Right renal cortex interstitium (tissue), 3 donors: ENCODE data around the gene INSYN2B. TPM values are rescaled to one million over a fixed set of nuclear protein-coding genes. Genes with fewer than 3 reads are reported as not detected.

Experiments
- DNase-seq, 3 donors: peaks; one replicate each; pipeline ENCODE4 v3.0.0-alpha.2; 2013; ENCODE audit warnings: low read depth in 3 of 3, low spot score in 2 of 3
- polyA plus RNA-seq, 3 donors: library from polyadenylated mRNA; unstranded; fragments of 120-200 nt; gene quantifications; one replicate each; pipeline ENCODE4 v1.2.1, GENCODE V29; 2013; ENCODE audit not compliant: insufficient read length in 3 of 3

Gene INSYN2B
- polyA plus RNA-seq: 1 to 10 TPM; 1.8 to 3.0 (median 2.0) TPM

GRCh38 chr5:169980418-169981053 lies at the start of gene INSYN2B:
INSYN2B (minus strand) TSS chr5:169980495; CDS start chr5:169883898, 96,597 bp downstream.
- DNase-seq: peak; percentile 82 to 88 (median 87)

GRCh38 chr5:170028124-170028523 lies 47.8 kb upstream of the INSYN2B start:
- no peak for DNase-seq

DNA sequence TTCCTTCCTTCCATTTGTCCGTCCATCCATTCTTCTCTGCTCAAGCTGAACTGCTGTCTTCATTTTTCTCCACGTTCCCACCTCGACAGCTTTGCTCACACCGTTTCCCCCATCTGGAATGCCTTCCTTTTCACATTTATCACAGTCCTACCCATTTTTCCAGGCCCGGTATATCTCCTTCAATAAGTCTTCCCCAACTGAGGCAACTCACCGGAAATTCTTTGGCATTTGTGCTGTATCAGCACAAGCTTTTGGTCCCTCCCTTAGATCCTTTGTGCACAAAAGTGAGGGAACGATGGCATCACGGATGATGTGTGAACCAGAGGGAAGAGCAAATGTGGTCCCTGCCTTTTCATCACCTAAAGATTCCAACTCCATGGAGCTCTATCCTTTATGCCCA lies 45.6 kb upstream of the INSYN2B start:
- DNase-seq: no peak

DNA sequence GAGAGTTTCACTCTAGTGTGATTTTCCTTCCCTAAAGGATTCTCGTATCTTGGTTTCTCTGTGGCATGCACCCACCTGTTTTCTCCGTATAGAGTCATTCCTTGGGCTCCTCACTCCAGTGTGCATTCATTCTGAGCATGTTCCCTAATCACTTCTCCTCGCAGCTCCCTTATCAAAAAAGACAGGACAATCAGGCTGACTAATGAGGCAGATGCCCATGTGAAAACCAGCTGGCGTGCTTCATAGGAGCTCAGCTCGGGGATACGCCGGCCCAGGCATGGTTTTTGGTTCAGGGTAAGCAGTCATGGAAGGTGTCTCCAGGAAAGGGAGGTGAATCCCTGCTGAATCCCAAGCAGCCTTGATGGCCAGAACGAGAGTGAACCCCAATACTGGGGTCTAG lies 41.2 kb upstream of the INSYN2B start:
- DNase-seq: no peak

GRCh38 chr5:170020423-170020822 lies 40.1 kb upstream of the INSYN2B start:
- no peak for DNase-seq

DNA sequence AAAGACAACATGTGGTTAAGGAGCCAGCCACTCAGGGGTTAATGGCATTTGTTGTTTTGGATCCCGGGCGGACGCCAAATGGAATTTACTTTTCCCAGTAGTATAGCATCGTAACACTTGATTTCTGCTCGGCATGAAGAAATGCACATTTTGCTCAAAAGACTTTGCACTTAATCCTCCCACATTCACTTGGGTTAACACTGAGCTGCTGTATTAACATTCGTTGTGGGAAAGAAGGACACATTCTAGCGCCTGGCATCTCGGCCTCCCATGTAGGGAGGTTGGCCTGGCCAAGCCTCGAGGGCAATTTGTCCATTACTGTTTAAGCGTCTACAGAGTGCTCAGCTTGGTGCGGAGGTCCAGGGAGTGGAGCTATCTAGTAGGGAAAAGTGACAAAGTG lies 32.3 kb upstream of the INSYN2B start:
- no peak for DNase-seq

GRCh38 chr5:170011751-170012150 lies 31.5 kb upstream of the INSYN2B start:
- DNase-seq: no peak

DNA sequence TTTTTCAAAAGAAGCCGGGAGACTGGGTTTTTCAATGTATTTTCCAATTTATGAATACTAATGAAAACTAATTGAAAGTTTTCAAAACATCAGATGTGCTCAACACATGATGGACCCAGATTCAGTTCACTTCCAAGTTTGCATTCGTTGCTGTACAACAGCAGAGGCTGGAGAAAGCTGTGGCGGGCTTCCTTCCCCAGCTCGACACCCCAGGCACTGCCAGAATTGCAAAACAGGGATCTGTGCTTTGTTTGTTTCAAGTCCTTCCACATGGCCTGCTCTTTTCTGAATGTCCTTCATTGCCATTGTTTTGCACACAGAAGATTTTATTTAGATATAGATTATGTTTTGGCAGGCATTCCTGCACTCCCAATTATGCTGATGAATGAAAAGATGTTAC lies 30.3 kb upstream of the INSYN2B start:
- DNase-seq: no peak

- DNase-seq: no peak
These were observed 28.1 kb upstream of the INSYN2B start for GRCh38 chr5:170008376-170008775.

GRCh38 chr5:170006021-170006420 lies 25.7 kb upstream of the INSYN2B start:
- peak in 1 of 3 donors; percentile 30 for DNase-seq

DNA sequence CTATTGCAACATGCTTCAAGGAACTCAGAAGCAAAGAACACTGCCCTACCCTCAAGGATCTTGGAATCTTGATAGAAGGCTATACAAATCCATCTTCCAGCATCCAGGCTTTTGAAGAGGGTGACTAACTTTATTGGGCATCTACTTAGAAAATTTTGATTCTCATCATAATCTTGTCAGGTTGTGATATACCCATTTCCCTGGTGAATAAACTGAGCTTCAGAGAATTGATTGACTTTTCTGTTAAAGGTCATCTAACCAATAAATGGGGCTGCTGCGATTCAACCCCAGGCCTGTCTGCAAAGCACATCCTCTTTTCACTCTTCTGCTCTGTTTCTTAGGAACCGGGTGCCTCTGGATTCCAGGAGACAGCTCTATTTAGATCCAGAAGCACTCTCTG lies 19.9 kb upstream of the INSYN2B start:
- DNase-seq: no peak

DNA sequence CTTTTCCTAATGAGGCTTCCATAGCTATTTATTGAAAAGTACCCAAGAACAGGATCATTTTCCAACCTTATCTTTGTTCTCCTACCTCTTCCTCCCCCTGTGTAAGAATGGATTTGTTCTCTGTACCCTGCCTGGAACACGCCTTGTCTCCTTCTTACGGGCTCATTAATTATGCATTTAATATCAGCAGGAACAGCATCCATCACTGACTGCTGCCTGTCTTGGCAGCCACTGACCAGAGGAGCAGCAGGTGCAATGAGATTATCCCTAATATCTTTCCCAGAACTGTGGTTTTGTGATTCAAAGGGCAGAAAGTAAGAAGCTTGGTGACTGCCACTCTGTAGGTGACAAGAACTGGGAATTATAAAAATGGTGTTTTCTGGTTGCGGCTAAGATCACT lies 19.3 kb upstream of the INSYN2B start:
- no peak for DNase-seq

GRCh38 chr5:169997798-169998197 lies 17.5 kb upstream of the INSYN2B start:
- DNase-seq: no peak

- no peak for DNase-seq
These were observed 13.1 kb upstream of the INSYN2B start for GRCh38 chr5:169993485-169993790.

DNA sequence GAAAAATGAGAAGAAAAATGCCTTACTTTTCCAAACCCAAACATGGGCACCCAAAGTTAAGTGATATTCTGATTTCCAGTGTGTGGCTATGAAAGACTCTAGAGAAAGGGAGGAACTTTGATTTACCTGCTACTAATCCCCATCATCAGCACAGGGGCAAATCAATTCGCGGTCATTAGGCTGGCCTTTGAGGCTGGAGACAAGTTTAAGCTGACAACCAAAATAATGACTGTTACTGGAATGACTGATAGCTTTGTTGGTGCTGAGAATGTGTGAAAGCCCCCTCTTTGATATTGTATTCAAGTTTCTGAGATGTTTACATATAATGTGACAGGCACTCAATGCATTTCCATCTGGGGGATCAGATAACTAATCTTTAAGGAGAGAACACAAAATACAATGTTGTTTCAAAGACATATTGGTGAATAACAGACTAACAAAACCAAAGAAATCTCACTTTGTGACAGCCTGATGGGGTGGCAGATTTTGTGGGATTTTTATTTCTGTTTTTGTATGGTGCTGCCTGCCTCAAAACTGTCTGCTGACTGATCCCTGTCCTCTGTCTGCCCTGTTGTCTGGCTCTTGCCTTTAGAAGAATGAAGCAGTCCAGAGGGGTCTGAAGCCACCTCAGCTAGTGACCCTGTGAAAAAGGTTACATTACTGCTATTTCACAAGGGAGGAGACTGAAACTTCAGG lies 12.6 kb upstream of the INSYN2B start:
- no peak for DNase-seq

GRCh38 chr5:169991115-169991869 lies 11.0 kb upstream of the INSYN2B start:
- no peak for DNase-seq

- DNase-seq: no peak
These were observed 9.1 kb upstream of the INSYN2B start for GRCh38 chr5:169989365-169989764.

- no peak for DNase-seq
These were observed 8.7 kb upstream of the INSYN2B start for GRCh38 chr5:169988947-169989346.

GRCh38 chr5:169988206-169988605 lies 7.9 kb upstream of the INSYN2B start:
- no peak for DNase-seq

- DNase-seq: no peak
These were observed 424 bp downstream of the INSYN2B start for GRCh38 chr5:169979871-169980270.

GRCh38 chr5:169978714-169979113 lies 1.6 kb downstream of the INSYN2B start:
- no peak for DNase-seq
